ENCODE measurements around the gene PEX6. TPM values are rescaled to one million over a fixed set of nuclear protein-coding genes. Genes with fewer than 3 reads are reported as not detected.
"Not testable (repeated sequence)": the region's sequence is repeated elsewhere in the genome, so short reads cannot be mapped to it uniquely, and the experiment has no call there.

The PEX6 gene
- total RNA-seq, 2 experiments from 2014 or later, result 23.8 to 24.7 TPM

GRCh38 chr6:43005844-43006243 lies 26.9 kb upstream of the PEX6 start:
- CTCF ChIA-PET (ENCODE audit: unreplicated experiment), result no interaction called here
- H2AFZ ChIP-seq (ENCODE audit: low read length), result no peak overlapping the region
- H3K4me3 ChIP-seq (ENCODE audit: low read depth, low read length, poor library complexity, severe bottlenecking), result no peak overlapping the region
- POLR2A ChIA-PET, result interaction anchor here (0.5 kb wide), 1 partner anchor 219 kb away, joined by 3 read pairs; no protein-coding TSS in a partner anchor
- H3K79me2 ChIP-seq (ENCODE audit: insufficient read depth, low read depth, low read length), result no peaks in the 10 kb centered on the region
- intact Hi-C loops (cut with micrococcal nuclease; ENCODE audit: unreplicated experiment), result no loop called here
- peaks cover 53% of the 10 kb centered on the region for H3K36me3 ChIP-seq (ENCODE audit: insufficient read depth, low read length)
- DNase-seq (ENCODE audit: low spot score), result no peak
- H3K4me2 ChIP-seq (ENCODE audit: low read length), result no peak overlapping the region
- no peaks in the 10 kb centered on the region for H4K20me1 ChIP-seq (ENCODE audit: insufficient read depth, low read length)
- no peak overlapping the region for H3K27ac ChIP-seq (ENCODE audit: low read depth, low read length, poor library complexity, severe bottlenecking)
- no peaks in the 10 kb centered on the region for H3K9me3 ChIP-seq (ENCODE audit: low read length)
- no TSS peak for BruUV-seq (replicated peaks)
- peaks cover 6% of the 10 kb centered on the region for H3K4me1 ChIP-seq (ENCODE audit: insufficient read depth, low read length, poor library complexity, severe bottlenecking)
- H3K9me2 ChIP-seq (ENCODE audit: insufficient read depth, low read length), result no peaks in the 10 kb centered on the region
- TF ChIP-seq CTCF (conservative IDR thresholded peaks at IDR 0.05; ENCODE audit: low read length) (no peak), EZH2phosphoT487 (IDR thresholded peaks at IDR 0.05; ENCODE audit: borderline replicate concordance, low read depth, low read length) (no peak)

- no peaks in the 10 kb centered on the region for H3K79me2 ChIP-seq (ENCODE audit: insufficient read depth, low read depth, low read length)
- intact Hi-C loops (cut with micrococcal nuclease; ENCODE audit: unreplicated experiment), result no loop called here
- no peak for TF ChIP-seq EZH2phosphoT487 (IDR thresholded peaks at IDR 0.05; ENCODE audit: borderline replicate concordance, low read depth, low read length)
- TF ChIP-seq CTCF (conservative IDR thresholded peaks at IDR 0.05; ENCODE audit: low read length), result no peak
- H3K36me3 ChIP-seq (ENCODE audit: insufficient read depth, low read length), result peaks cover 16% of the 10 kb centered on the region
- H3K27ac ChIP-seq (ENCODE audit: low read depth, low read length, poor library complexity, severe bottlenecking), result no peak overlapping the region
- H4K20me1 ChIP-seq (ENCODE audit: insufficient read depth, low read length), result no peaks in the 10 kb centered on the region
- no peak overlapping the region for H2AFZ ChIP-seq (ENCODE audit: low read length)
- no peaks in the 10 kb centered on the region for H3K4me1 ChIP-seq (ENCODE audit: insufficient read depth, low read length, poor library complexity, severe bottlenecking)
- no peaks in the 10 kb centered on the region for H3K9me2 ChIP-seq (ENCODE audit: insufficient read depth, low read length)
- DNase-seq (ENCODE audit: low spot score), result no peak
- CTCF ChIA-PET (ENCODE audit: unreplicated experiment), result no interaction called here
- no peak overlapping the region for H3K4me3 ChIP-seq (ENCODE audit: low read depth, low read length, poor library complexity, severe bottlenecking)
- POLR2A ChIA-PET, result interaction anchor here (2.6 kb wide), 1 partner anchor 18 kb away, joined by 12 read pairs; the partner anchor contains the start of gene PPP2R5D
- no peak overlapping the region for H3K4me2 ChIP-seq (ENCODE audit: low read length)
- no TSS peak for BruUV-seq (replicated peaks)
- H3K9me3 ChIP-seq (ENCODE audit: low read length), result no peaks in the 10 kb centered on the region
Observed at GRCh38 chr6:43001843-43002242, 22.9 kb upstream of the PEX6 start.

- H3K4me2 ChIP-seq (ENCODE audit: low read length); DNase-seq (ENCODE audit: low spot score); BruUV-seq (replicated peaks); CTCF ChIA-PET (ENCODE audit: unreplicated experiment); H3K36me3 ChIP-seq (ENCODE audit: insufficient read depth, low read length); H3K9me3 ChIP-seq (ENCODE audit: low read length); H3K27ac ChIP-seq (ENCODE audit: low read depth, low read length, poor library complexity, severe bottlenecking); H3K4me3 ChIP-seq (ENCODE audit: low read depth, low read length, poor library complexity, severe bottlenecking); intact Hi-C loops (cut with micrococcal nuclease; ENCODE audit: unreplicated experiment); H3K9me2 ChIP-seq (ENCODE audit: insufficient read depth, low read length); H3K4me1 ChIP-seq (ENCODE audit: insufficient read depth, low read length, poor library complexity, severe bottlenecking); H2AFZ ChIP-seq (ENCODE audit: low read length); H3K79me2 ChIP-seq (ENCODE audit: insufficient read depth, low read depth, low read length); H4K20me1 ChIP-seq (ENCODE audit: insufficient read depth, low read length): not testable (repeated sequence)
- POLR2A ChIA-PET, result interaction anchor here (0.7 kb wide), 1 partner anchor 176 kb away, joined by 4 read pairs; no protein-coding TSS in a partner anchor
Observed at GRCh38 chr6:42998205-42998604, 19.2 kb upstream of the PEX6 start.
